ENCODE data around the gene MRPS11.
"Not testable (repeated sequence)": the region's sequence is repeated elsewhere in the genome, so short reads cannot be mapped to it uniquely, and the experiment has no call there.

Gene MRPS11

DNA sequence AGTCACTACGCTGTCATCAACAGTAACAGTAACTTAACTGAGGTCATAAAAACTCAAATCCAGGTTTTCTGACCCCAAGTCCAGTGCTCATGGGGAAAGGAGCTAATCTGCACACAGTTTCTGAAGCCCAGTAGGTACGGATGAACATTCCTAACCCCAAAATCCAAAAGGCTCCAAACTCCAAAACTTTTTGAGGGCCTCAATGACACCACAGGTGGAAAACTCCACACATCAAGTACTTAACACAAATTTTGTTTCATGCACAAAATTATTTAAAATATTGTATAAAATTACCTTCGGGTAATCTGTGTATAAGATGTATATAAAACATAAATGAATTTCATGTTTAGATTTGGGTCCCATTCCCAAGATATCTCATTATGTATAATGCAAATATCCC is 10.8 kb upstream of the MRPS11 start:
- no peak for DNase-seq

DNA sequence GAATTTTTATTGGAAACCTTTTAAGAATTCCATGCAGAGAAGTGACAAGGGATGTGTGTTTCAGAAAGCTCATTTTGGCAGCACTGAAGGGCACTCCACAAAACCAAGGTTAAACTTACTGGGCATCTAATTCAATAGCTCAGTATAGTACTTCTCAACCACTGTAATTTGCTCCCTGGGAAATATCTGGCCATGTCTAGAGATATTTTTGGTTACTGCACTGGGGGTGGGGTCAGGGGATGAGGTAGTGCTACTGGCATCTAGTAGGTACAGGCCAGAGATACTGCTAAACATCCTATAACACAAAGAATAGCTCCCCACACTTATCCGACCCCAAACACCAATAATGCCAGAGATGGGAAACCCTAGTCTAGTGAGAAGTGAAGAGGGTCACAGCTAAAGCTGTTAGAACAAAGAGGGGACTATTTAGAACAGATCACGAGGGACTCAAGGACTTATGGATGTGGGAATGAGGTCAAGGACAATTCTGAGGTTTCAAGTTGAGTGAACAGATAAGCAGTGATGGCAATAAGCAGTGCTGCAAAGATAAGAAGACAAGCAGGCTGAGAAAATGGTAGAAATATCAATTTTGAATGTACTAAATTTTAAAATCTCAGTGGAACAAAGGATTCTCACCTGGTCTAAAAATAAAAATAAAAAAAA is 3.5 kb upstream of the MRPS11 start:
- DNase-seq, result no peak

DNA sequence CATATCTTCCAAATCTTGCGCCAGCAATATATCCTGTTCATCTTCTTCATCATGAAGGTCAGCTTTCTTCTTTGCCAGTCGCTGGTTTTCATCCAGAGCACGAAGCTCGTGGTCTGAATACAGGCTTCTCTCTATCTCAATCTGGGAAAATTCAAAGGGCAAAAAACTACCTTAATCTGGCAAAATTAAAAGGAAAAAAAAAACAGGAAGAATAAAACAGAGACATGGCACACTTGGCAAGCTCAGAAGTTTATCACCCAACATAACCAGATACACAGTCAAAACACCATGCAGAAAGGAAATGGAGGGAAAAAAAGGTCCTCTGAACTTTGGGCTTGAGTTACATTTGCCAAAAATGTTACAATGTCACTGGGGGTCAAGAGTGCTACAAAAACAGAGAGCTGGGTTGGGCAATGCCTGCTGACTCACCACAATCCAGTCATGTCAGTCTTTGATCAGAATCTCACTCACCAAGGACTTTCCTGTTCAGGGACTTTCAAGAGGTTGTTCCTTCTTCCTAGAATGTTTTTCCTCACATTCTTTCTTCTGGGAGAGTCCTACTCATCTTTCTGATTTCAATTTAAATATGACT is 1.8 kb upstream of the MRPS11 start:
- no peak for DNase-seq

DNA sequence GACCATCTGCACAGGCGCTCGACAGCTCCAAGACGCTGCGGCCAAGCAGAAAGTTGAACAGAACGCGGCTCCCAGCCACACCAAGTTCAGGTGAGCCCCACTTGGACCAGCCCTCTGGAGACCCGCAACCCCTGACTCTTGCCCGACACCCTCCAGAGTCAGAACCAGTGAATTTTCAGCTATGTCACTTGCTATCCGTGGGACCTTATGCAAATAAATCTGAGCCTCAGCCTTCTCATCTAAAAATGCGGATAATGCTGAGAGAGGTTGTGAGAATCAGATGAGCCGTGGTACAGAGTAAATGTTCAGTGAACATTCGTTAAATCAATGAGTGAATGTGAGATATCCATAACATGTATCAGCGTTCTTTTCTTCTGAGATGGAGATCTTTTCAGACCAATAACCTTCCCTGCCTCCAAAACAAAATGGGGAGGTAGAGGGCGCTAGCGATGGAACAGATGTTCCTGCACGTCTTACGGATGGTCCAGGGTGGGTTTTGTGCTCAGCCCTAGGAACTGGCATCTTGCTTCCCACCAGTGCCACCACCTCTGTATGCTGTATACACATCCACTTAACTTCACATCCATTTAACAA is 524 bp downstream of the MRPS11 start:
- no peak for DNase-seq

DNA sequence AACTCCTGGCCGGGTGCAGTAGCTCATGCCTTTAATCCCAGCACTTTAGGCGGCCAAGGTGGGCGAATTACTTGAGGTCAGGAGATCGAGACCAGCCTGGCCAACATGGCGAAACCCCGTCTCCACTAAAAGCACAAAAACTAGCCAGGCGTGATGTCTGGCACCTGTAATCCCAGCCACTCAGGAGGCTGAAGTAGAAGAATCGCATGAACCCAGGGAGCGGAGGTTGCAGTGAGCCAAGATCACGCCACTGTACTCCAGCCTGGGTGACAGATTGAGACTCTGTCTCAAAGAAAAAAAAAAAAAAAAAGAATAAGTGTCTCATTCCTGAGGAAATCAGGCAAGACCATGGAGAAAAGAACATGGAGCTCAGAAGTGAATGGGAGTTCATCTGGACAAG is 1.2 kb downstream of the MRPS11 start:
- DNase-seq, result not testable (repeated sequence)

DNA sequence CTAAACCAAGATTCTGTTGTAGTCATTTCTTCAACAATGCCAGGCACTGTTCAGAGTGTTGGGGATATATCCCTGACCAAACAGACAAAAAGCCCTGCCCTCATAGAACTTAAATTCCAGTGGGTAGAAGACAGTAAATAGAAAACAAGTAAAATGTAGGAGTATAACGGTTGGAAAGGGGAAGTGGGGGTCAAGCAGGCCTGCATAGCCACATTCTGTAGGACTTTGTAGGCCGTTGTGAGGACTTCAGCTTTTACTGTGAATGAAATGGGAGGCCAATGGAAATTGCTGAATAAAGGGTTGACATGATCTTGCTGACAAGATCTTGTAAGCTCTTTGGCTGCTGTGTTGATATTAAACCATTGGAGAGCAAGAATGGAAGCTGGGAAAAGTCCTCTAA is 1.8 kb downstream of the MRPS11 start:
- DNase-seq, result no peak

DNA sequence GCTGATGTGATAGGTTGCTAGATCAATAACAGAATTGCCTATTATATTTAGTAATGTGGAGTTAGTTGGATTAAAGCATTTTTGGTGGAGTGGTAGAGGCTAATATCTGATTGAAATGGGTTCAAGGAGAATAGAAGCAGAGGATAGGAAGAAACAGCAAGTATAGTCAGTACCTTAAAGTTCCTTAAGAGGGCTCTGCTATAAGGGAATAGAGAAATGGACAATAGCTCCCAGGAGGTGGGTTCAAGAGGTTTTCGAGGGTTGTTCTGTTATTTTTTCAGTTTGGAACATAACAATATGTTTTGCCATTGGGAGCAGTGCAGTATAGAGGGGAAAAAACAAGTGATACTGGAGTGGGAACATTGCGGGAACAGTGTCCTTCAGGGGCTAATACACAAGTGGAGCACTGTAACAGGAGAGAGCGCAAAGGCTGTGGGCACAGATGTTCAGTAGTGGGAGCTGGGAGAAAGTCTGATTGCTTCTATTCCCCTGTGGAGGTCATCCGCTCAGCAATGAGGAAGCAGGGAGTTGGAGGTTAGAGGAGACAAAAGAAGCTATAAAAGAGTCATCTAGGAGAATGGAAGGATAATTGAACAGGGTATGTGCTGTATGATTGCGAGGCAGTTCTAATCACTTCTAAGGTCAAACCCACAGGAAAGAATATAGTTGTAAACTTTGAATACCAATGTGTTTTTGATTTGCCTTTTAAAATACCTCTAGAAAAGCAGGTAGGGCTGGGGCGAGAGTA is 3.3 kb downstream of the MRPS11 start:
- no peak for DNase-seq

DNA sequence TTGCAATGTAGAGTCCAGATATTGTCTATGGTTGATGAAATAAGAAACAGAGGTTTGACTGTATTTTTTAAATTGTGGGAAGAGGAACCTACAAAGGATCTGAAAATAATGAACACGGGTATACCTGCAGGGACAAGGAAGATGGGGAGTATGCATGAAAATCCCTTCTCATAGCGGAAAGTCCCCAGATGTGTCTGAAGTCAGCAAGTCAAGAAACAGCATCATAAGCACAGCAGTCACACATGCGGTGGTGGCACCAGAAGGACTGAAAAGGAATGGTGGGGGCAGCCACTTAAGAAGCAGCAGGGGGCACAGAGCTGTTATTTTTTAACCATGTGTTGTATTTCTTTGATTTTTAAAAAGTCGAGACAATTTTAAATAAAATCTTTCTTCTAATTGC is 4.7 kb downstream of the MRPS11 start:
- DNase-seq, result no peak

DNA sequence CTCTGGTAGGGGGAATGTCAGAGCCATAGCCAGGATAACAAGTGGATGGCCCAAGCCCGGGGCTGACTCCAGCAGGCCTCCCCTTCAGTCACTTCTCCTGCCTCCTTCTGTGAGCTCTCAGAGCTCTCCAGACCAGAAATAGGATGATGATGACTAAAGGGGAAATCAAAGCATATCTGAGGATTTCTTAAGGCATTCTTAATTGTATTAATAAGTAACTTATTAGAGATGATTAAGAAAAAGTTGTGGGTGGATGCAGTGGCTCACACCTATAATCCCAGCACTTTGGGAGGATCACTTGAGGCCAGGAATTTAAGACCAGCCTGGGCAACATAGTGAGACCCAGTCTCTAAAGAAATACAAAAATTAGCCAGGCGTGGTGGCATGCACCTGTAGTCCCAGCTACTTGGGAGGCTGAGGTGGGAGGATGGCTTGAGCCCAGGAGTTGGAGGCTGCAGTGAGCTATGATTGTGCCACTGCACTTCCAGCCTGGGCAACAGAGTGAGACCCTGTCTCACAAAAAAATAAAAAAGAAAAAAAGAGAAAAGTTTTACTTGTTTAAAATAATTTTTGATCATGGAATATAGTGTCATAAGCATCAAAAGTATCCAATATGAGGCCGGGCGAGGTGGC is 6.3 kb downstream of the MRPS11 start:
- not testable (repeated sequence) for DNase-seq

DNA sequence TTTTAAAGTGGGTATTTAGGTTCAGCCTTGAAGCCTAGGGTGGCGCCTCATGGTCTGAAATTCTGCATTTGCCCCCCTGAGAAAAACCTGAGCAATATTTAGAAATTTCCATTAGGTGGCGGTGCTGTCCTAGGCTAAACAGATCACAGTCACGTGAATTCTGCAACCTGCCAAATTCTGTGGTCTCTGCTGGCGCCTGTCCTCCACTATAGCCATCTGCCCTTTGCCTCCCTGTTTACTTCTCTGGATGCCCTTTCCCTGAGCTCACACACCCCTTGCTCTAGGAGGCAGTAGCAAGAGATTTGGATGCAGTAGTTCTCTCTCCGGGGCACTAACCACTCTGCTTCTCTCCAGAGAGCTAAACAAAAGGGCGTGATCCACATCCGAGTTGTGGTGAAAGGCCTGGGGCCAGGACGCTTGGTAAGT is 9.1 kb downstream of the MRPS11 start:
- DNase-seq, result peak; percentile 7

DNA sequence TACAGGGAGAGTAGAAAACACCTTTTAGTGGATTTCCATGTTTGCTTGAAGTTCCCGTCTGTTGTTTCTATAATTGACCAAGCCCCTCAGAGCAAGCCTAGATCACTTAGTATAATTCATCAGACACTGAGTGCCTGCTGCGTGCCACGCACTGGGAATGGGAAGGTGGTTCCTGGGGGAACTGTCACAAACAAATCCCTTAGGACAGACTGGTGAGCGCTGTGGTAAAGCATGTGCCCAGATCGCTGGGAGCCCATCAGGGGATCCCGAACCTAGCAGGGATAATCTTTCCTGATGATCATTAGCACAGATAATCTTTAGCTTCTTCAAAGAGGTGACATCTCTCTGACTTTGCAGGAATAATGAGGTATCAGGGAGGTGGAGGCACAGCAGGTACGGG is 9.6 kb downstream of the MRPS11 start:
- no peak for DNase-seq

DNA sequence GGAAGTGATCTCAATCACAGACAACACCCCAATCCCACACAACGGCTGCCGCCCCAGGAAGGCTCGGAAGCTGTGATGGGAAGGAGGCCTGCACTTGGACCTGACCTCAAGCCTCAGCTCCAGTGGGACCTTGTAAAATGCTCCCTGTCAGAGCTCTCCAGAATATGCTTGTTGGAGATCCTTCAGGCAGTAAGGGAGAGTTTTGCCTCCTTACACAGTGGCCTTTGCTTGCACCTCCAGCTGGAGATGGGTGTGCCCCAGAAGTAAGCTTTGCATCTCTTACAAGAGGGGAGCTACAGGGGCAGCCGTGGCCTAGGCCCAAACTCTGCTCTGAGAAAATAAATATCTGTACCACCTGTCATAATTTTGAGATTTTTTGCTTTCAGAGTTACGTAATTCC is 10.4 kb downstream of the MRPS11 start:
- no peak for DNase-seq

DNA sequence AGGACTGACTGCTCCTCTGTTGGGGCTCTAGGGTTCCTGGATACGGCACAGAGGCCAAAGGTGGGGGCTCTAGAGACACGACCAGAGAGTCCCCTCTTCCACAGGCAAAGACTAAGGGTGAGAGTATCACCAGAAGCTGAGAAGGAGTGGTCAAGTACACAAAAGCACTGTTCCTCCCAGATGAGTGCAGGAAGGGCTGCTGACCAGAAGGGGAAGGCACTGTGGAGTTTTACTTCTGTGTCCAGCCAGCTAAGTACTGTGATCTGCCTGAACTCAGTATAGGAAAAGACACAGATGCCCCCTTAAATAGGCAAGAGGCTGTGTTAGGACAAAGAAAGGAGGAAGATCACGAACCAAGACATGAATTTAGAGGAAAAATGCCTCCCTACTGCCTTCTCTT is 11.7 kb downstream of the MRPS11 start:
- no peak for DNase-seq

DNA sequence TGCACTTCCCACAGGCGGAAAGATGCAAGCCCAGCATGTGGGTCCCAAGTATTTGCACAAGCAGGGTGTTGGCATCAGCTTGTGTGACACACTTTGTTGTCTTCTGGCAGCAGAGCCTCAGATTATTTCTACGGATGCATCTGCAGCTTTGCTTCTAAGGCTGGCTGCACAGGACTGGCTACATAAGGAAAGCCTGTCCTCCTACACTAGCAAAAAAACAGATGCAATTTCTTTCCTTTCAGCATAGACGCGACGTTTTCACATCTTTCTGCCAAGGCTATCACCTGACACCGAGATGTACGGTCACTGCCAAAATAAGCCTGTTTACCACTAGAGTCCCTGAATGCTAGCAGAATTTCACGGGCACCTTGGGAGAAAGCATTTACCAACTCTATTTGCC is 13.5 kb downstream of the MRPS11 start:
- no peak for DNase-seq

DNA sequence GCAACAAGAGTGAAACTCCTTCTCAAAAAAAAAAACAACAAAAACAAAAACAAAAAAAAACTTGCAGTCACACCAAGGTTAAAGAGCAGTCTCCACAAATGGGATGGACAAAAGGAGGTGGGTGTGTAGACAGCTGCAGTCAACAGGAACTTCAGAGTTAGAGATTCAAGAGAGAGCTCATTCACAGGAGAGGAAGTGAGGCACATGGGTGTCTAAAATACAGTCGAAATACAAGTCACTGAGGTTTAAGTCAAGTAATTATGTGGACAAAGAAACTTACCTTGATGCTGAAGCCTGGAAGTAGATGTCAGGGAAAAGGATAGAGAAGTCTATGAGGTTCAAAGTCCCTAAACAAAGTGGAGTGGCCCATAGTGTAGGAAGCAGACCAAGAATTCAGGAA is 14.8 kb downstream of the MRPS11 start:
- no peak for DNase-seq

DNA sequence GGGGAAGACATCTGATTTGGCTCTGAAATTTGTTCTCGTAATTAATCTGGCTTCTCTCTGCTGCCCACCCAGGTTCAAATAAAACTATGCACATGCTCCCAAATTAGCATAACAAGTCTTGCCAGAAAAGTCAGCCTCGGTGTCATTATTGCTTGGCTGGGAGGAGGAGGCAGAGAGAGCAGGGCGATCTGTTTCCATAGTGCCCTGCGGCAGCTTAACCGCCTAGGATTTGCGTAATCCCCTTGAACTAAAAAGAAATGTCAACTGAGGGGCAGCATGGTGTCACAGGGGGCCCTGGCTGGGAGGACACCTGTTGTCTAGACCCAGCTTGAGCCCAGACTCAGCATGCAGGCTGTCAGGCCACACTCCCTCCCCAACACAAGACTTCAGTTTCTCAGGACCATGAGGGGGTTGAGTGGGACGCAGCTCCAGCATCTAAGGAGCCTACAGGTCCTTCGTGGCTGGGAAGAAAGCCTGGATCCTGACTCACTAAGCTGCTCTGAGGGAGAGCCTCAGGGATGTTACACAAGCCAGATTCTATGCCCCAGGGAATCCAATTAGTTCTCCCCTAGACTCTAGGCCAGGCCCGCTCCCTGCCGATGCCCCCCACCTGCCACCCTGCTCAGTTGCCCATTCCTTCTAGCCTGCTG is 17.3 kb downstream of the MRPS11 start:
- DNase-seq, result no peak

DNA sequence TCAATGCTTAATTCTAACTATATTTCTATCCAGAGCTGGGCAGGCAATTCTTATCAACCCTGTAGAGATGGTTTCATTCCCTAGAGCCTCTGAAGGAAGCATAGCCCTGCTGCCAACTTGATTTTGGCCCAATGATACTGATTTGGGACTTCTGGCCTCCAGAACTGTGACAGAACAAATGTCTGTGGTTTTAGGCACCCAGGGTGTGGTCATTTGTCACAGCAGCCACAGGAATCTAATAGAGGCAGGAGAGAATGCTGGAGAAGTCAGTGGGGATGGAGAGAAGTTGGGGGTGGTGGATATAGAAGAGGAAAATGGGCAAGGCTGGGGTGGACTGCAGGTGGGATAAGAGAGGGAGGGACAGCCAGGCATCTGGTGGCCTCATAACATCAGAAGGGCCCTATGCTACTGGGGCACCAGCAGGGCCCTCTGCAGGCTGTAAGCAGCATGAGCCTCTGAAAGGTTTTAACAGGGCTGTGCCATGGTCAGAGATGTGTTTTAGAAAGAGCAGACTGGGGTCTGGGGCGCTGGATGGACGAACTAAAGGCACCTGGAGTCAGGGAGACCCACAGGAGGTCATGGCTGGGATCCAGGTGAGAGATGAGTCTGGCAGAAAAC is 19.8 kb downstream of the MRPS11 start:
- no peak for DNase-seq

DNA sequence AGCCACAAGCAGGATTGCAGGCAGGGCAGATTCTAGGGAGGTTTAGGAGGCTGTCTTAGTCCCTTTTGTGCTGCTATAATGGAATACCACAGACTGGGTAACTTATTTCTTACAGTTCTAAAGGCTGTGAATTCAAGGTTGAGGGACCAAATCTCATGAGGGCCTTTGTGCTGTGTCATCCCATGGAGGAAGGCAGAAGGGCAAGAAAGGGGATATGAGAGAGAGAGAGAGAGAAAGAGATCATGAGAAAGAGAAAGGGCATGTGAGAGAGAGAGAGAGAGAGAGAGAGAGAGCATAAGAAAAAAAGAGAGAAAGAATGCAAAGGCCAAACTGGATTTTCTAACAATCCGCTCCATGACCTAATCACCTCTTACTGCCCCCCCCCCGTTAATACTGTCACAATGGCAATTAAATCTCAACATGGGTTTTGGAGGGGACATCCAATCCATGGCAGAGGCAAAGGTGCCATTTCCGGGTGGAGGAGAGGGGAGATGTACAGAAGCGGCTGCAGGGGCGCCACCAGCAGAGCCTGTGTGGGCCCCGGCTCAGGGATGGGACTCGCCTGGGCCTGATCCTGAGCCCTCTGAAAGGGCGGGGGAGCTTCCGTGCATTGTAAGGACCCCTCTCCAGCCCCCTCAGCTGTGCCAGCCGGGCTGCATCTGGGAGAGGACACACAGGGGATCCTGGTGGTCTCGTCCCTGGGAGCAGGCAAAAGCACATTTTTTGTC is 20.5 kb downstream of the MRPS11 start:
- no peak for DNase-seq

DNA sequence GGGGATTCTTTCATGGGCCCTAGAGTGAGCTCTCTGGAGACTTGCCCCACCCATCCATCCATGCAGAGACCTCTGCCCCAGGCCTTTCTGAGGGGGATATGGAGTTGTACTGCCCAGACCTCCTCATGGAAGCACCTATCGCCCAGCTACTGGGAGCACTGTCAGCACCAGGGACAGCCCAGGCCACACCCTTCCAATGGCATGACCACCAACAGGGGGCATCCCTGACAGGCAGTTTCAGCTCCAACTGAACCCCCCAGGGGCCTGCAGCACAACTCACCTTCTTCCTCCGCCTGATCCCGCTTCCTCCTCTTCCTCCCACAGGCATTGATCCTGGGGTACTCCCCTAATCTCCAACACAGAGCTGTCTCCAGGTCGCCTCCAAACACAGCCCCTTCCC is 21.8 kb downstream of the MRPS11 start:
- no peak for DNase-seq

DNA sequence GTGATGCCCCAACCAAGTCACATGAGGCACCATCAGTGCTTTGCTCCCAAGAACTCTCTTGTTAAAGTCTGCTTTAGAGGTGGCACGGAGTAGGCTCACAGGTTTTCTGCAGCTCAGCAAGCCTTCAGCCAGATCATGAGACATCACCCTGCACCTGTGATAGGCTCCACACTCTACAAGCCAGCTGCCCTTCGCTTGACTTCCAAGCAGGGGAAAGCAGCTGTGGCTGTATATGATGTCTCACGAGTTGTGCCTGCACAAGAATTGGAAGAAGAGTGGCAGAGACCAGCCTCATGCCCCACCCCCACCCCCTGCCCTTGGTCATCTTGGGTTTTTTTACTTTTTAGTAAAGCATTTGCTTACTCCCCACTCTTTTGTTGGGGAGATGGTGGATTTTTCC is 22.5 kb downstream of the MRPS11 start:
- no peak for DNase-seq

DNA sequence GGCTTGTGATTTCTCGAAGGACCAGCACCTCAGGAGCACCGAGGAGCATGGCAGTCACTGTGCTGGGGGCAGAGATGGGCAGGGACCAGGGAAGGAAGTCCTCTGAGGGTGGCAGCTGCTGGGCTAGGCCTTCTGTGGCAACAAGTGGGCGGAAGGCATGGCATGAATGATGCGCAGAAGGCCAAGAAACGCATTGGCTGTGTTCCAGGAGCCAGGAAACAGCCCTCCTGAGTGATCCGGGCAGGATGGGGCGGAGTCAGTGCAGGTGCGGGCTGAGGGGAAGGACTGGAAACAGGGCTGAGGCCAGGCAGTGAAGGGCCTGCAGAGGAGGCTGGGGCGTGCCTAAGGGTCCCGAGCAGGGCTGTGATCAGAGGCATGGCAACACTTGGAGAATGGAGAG is 23.6 kb downstream of the MRPS11 start:
- DNase-seq, result peak; percentile 13

DNA sequence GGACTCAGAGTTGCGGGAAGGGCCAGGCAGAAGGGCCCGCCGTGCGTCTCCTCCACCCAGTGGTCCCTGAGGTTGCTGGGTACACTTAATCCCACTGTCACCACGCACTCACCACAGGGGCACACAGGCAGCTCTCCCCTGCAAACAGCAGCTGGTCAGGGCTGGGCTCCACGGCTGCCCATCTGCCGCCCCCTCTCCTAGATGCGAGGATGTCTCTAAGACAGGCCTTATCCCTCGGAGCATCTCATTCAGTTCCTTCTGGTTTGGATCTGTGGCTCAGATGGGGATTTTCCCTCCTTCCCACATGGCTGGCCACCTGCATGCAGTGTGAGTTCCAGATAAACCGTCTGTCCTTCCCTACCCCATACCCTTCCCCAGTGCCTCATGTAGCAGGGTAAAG is 26.3 kb downstream of the MRPS11 start:
- DNase-seq, result no peak

Measured in NCI-H2029 (cell line).